Calu3 (cell line): Measurements from ENCODE around the gene ANGPT4. TPM values are rescaled to one million over a fixed set of nuclear protein-coding genes. Genes with fewer than 3 reads are reported as not detected.

Source experiments
- BruUV-seq: library from RNA; stranded (reverse); fragments of 400-500 nt; replicated peaks from 2 replicates; lab custom pipeline; 2021; lab: Mats Ljungman, UMichigan
- CTCF ChIA-PET: fragments of 300-600 bp; sonication (Branson Sonifier 250); formaldehyde crosslinking; loops from one replicate; lab custom pipeline; 2022; ENCODE audit warnings: antibody characterized with exemption; lab: Charles Lee
- DNase-seq: peaks from one replicate; pipeline ENCODE4 v3.0.0; 2022
- H3K27ac Mint-ChIP-seq: one replicate; pipeline ENCODE4 v1.8.0; 2022; ENCODE audit warnings: mixed read lengths; ENCODE audit not compliant: unreplicated experiment
- H3K27me3 Mint-ChIP-seq: one replicate; pipeline ENCODE4 v1.8.0; 2022; ENCODE audit warnings: mixed read lengths; ENCODE audit not compliant: unreplicated experiment
- H3K36me3 Mint-ChIP-seq: one replicate; pipeline ENCODE4 v1.8.0; 2022; ENCODE audit warnings: mild to moderate bottlenecking, moderate library complexity, mixed read lengths; ENCODE audit not compliant: insufficient read depth, unreplicated experiment
- H3K4me1 Mint-ChIP-seq: one replicate; pipeline ENCODE4 v1.8.0; 2022; ENCODE audit warnings: mild to moderate bottlenecking, low read depth, mixed read lengths; ENCODE audit not compliant: unreplicated experiment
- H3K4me3 Mint-ChIP-seq: one replicate; pipeline ENCODE4 v1.8.0; 2022; ENCODE audit warnings: mild to moderate bottlenecking, low read depth, moderate library complexity, mixed read lengths; ENCODE audit not compliant: unreplicated experiment
- H3K9me3 Mint-ChIP-seq: one replicate; pipeline ENCODE4 v1.8.0; 2022; ENCODE audit warnings: low read depth, mixed read lengths; ENCODE audit not compliant: unreplicated experiment
- intact Hi-C: fragments of 100-400 bp; cut with micrococcal nuclease; formaldehyde crosslinking; loops from one replicate; pipeline ENCODE4 v1.10.0; 2022; ENCODE audit not compliant: unreplicated experiment
- total RNA-seq: library from RNA; stranded (reverse); gene quantifications from 2 replicates; pipeline ENCODE4 v1.2.3, GENCODE V29; 2022
- TF ChIP-seq, protein P1 (sequence below): fragments of 200-600 bp; IDR thresholded peaks from one replicate; pipeline ENCODE4 v1.8.0; 2022; ENCODE audit warnings: antibody characterized with exemption; ENCODE audit not compliant: unreplicated experiment

ANGPT4 gene
- total RNA-seq, 1 experiment from 2014 or later: not detected

DNA sequence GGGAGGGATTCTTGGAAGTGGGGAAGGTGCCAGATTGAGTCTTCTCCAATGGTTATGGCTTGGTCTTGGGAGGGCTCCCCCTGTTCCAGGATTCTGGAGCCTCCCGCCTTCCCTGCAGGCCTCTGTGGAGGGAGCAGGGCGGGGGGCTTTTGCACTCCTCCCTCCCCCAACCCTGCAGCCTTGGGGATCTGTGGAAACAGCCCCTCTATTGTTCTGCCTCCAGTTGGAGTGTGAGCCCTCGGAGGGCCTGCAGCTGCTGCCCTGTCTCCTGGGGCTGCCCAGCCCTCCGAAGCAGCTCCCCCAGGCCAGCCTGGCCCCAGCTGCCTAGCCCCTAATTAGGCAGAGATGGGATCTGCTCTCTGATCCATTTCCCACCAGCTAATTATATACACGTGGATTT is 67.9 kb downstream of the ANGPT4 start:
- H3K27ac Mint-ChIP-seq: no peak overlapping the region
- TF ChIP-seq, protein P1, sequence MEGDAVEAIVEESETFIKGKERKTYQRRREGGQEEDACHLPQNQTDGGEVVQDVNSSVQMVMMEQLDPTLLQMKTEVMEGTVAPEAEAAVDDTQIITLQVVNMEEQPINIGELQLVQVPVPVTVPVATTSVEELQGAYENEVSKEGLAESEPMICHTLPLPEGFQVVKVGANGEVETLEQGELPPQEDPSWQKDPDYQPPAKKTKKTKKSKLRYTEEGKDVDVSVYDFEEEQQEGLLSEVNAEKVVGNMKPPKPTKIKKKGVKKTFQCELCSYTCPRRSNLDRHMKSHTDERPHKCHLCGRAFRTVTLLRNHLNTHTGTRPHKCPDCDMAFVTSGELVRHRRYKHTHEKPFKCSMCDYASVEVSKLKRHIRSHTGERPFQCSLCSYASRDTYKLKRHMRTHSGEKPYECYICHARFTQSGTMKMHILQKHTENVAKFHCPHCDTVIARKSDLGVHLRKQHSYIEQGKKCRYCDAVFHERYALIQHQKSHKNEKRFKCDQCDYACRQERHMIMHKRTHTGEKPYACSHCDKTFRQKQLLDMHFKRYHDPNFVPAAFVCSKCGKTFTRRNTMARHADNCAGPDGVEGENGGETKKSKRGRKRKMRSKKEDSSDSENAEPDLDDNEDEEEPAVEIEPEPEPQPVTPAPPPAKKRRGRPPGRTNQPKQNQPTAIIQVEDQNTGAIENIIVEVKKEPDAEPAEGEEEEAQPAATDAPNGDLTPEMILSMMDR: no peak
- no peaks in the 10 kb centered on the region for H3K9me3 Mint-ChIP-seq
- H3K4me1 Mint-ChIP-seq: peaks cover 17% of the 10 kb centered on the region
- CTCF ChIA-PET: interaction anchor here (0.6 to 0.7 kb wide), 2 partner anchors 9 to 181 kb away, joined by 3 read pairs; no protein-coding TSS in a partner anchor
- H3K27me3 Mint-ChIP-seq: no peaks in the 10 kb centered on the region
- no TSS peak for BruUV-seq
- intact Hi-C loops: no loop called here
- DNase-seq: no peak
- H3K36me3 Mint-ChIP-seq: peaks cover 7% of the 10 kb centered on the region
- H3K4me3 Mint-ChIP-seq: no peak overlapping the region

DNA sequence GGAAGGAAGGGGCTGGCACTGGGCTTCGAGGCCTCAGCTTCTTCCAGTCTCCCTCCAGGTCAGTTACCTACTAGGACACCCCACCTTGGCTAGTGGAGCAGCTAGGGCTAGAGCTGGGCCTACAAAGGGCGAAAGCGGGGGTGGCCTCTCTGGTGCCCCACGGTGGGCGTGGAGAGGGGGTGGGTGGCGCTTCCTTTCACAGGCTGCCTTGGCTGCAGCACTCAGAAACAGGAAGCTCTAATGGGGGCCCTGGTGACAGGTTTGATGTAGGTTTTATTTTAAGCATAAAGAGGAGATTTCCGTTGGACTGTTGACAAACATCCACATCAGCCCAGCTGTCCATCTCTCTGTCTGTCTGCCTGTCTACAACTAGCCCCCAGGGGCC is 69.2 kb downstream of the ANGPT4 start:
- no peak overlapping the region for H3K4me3 Mint-ChIP-seq
- peaks cover 14% of the 10 kb centered on the region for H3K36me3 Mint-ChIP-seq
- no peaks in the 10 kb centered on the region for H3K9me3 Mint-ChIP-seq
- no peak for DNase-seq
- TF ChIP-seq, protein P1: no peak
- CTCF ChIA-PET: interaction anchor here (0.7 kb wide), 1 partner anchor 13 kb away, joined by 3 read pairs; the partner anchor contains the start of gene FAM110A
- peaks cover 20% of the 10 kb centered on the region for H3K4me1 Mint-ChIP-seq
- intact Hi-C loops: no loop called here
- BruUV-seq: no TSS peak
- no peak overlapping the region for H3K27ac Mint-ChIP-seq
- H3K27me3 Mint-ChIP-seq: no peaks in the 10 kb centered on the region

DNA sequence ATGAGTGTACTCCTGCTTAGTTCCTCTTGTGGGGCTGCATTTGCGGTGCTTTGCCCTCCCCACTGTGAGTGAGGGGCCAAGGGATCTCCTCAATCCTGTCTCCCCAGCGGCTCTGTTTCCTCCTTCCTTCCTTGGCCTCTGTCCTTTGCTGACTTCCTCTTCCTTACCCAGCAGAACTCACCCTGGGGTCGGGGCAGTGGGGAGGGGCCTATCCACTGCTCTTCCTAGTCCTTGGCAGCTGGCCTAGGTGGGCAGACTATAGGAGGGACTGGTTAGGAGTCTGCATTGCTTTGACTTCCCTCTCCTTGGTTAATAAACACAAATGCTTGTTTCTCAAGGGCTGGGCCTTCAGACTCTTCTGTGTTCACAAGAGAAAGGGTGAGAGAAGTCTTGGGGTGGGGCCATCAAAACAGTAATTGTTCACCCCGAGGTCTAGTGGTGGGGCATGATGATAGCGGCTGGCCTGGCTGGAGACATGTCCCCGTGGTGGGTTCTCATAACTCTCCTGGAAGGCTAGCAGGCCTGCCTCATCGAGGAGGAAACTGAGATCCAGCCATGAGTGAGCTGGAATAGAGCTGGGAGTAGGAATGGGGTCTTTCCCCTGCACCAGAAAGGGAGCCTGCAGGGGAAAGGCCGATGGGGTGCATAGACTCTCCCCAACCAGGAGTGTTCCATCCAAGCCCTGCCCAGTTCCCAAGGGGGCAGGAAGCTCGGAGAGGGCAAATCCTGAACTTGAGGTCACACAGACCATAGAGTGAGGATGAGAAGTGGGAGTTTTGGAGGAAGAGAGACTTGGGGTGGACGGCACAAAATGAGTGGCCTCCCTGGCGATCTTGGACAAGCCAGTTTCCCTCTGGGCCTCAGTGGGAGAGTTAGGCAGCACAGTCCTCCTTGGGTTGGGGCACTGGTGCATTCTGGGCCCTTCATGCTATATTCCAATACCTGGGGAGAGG is 69.9 kb downstream of the ANGPT4 start:
- TF ChIP-seq, protein P1: no peak
- H3K36me3 Mint-ChIP-seq: peaks cover 18% of the 10 kb centered on the region
- BruUV-seq: no TSS peak
- DNase-seq: no peak
- no peak overlapping the region for H3K27ac Mint-ChIP-seq
- H3K9me3 Mint-ChIP-seq: no peaks in the 10 kb centered on the region
- intact Hi-C loops: no loop called here
- no peak overlapping the region for H3K4me3 Mint-ChIP-seq
- peaks cover 15% of the 10 kb centered on the region for H3K4me1 Mint-ChIP-seq
- no peaks in the 10 kb centered on the region for H3K27me3 Mint-ChIP-seq
- CTCF ChIA-PET: interaction anchor here (0.7 kb wide), 1 partner anchor 13 kb away, joined by 3 read pairs; the partner anchor contains the start of gene FAM110A

DNA sequence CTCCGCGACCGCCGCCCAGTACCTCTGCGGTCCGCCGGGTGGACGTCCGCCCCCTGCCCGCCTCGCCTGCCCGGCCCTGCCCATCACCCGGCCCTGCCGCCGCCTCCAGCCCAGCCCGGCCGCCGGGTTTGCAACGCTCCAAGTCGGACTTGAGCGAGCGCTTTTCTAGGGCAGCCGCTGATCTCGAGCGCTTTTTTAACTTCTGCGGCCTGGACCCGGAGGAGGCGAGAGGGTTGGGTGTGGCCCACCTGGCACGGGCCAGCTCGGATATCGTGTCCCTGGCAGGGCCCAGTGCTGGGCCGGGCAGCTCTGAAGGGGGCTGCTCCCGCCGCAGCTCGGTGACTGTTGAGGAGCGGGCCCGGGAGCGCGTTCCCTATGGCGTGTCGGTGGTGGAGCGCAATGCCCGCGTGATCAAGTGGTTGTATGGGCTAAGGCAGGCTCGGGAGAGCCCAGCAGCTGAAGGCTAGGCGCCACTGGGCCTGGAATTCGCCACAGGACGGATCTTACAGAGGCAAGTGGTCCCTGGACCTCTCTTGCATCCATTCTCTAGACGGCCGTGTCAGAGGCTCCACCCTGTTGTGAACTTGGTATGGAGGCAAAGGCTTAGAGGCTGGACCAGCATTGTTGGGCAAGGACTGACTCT is 70.8 kb downstream of the ANGPT4 start:
- TF ChIP-seq, protein P1: no peak
- Mint-ChIP-seq H3K4me1 (peaks cover 15% of the 10 kb centered on the region), H3K4me3 (no peak overlapping the region), H3K27ac (no peak overlapping the region), H3K9me3 (no peaks in the 10 kb centered on the region), H3K27me3 (no peaks in the 10 kb centered on the region), H3K36me3 (peaks cover 23% of the 10 kb centered on the region)
- intact Hi-C loops: no loop called here
- DNase-seq: no peak
- CTCF ChIA-PET: no interaction called here
- no TSS peak for BruUV-seq
